K562 (cell line): ENCODE results near the gene ABCB6. TPM values are rescaled to one million over a fixed set of nuclear protein-coding genes. Genes with fewer than 3 reads are reported as not detected.

Experiments used
- polyA plus RNA-seq, 8 experiments: library from polyadenylated mRNA; depleted of rRNA in 4 of 8; stranded (reverse) in 5 of 8; unstranded in 3 of 8; fragments of >200 nt; fragmentation: Nextera tagmentation in 2 of 8; fragmentation: Illumina TruSeq in 1 of 8; extraction: Ambion mirVana in 2 of 8; extraction: Trizol in 1 of 8; gene quantifications; 2 replicates each; pipeline versions ENCODE4 v1.2.1 to v1.2.3, GENCODE V29; 2011 to 2014; ENCODE audit warnings: inconsistent platforms in 1 of 8, missing spikeins in 1 of 8
- total RNA-seq, 7 experiments: library from RNA; depleted of rRNA in 6 of 7; stranded (reverse); fragments of >200 nt in 6 of 7; fragmentation: Illumina TruSeq in 2 of 7; extraction: Trizol in 2 of 7; gene quantifications; 2 replicates each; pipeline versions ENCODE4 v1.2.1 to v1.2.3, GENCODE V29; 2011 to 2021; ENCODE audit warnings: low replicate concordance in 1 of 7

ABCB6 gene
- total and polyA plus RNA-seq, 9 of the 15 experiments (the other 6 are each of a cell fraction or from before 2014, with no cell fraction given) = 3.7 to 29.8 (median 16.8) TPM

Other genes with a start within 250 kb of the ABCB6 start
Only the 7 nearest of the 21 such genes appear.
- 29.8 and 37.3 TPM in 2 replicates for gene ZFAND2B, start 12.2 kb downstream of the ABCB6 start, total RNA-seq (2014; rRNA removed)
- gene ZFAND2B, start 12.2 kb downstream of the ABCB6 start, total RNA-seq (2014; rRNA removed; fragmentation: Illumina TruSeq; extraction: Trizol) = 10.1 and 16.5 TPM in 2 replicates
- gene ZFAND2B, start 12.2 kb downstream of the ABCB6 start, total RNA-seq (2015; rRNA removed; fragmentation: Illumina TruSeq; extraction: Trizol) = 21.6 and 22.7 TPM in 2 replicates
- gene ZFAND2B, start 12.2 kb downstream of the ABCB6 start, total RNA-seq (2021) = 28.2 and 31.4 TPM in 2 replicates
- gene ZFAND2B, start 12.2 kb downstream of the ABCB6 start, polyA plus RNA-seq (2011; rRNA removed) = 26.1 and 30.9 TPM in 2 replicates
- gene ZFAND2B, start 12.2 kb downstream of the ABCB6 start, polyA plus RNA-seq (2014; fragmentation: Illumina TruSeq; extraction: Trizol) = 28.9 and 33.0 TPM in 2 replicates
- 10 to 100 TPM in 1 of 2 experiments, 1 to 10 TPM in 1; 9.9 to 14.6 TPM for gene ZFAND2B, start 12.2 kb downstream of the ABCB6 start, polyA plus RNA-seq (2014; fragmentation: Nextera tagmentation; extraction: Ambion mirVana)
- gene ZFAND2B, start 12.2 kb downstream of the ABCB6 start, polyA plus RNA-seq (2014; rRNA removed) = 26.0 and 33.3 TPM in 2 replicates
- 23.5 and 36.3 TPM in 2 replicates for gene ATG9A, start 10.7 kb upstream of the ABCB6 start, total RNA-seq (2014; rRNA removed)
- 21.0 and 21.9 TPM in 2 replicates for gene ATG9A, start 10.7 kb upstream of the ABCB6 start, total RNA-seq (2014; rRNA removed; fragmentation: Illumina TruSeq; extraction: Trizol)
- gene ATG9A, start 10.7 kb upstream of the ABCB6 start, total RNA-seq (2015; rRNA removed; fragmentation: Illumina TruSeq; extraction: Trizol) = 13.9 and 19.3 TPM in 2 replicates
- 47.9 and 54.5 TPM in 2 replicates for gene ATG9A, start 10.7 kb upstream of the ABCB6 start, total RNA-seq (2021)
- gene ATG9A, start 10.7 kb upstream of the ABCB6 start, polyA plus RNA-seq (2011; rRNA removed) = 65.6 and 83.0 TPM in 2 replicates
- 38.7 and 40.7 TPM in 2 replicates for gene ATG9A, start 10.7 kb upstream of the ABCB6 start, polyA plus RNA-seq (2014; fragmentation: Illumina TruSeq; extraction: Trizol)
- under 1 TPM; 0.25 to 0.60 TPM for gene ATG9A, start 10.7 kb upstream of the ABCB6 start, polyA plus RNA-seq (2014; fragmentation: Nextera tagmentation; extraction: Ambion mirVana)
- 23.4 and 35.3 TPM in 2 replicates for gene ATG9A, start 10.7 kb upstream of the ABCB6 start, polyA plus RNA-seq (2014; rRNA removed)
- 40.7 and 41.5 TPM in 2 replicates for gene ANKZF1, start 10.8 kb upstream of the ABCB6 start, total RNA-seq (2014; rRNA removed)
- 22.5 and 26.3 TPM in 2 replicates for gene ANKZF1, start 10.8 kb upstream of the ABCB6 start, total RNA-seq (2014; rRNA removed; fragmentation: Illumina TruSeq; extraction: Trizol)
- 21.6 and 21.8 TPM in 2 replicates for gene ANKZF1, start 10.8 kb upstream of the ABCB6 start, total RNA-seq (2015; rRNA removed; fragmentation: Illumina TruSeq; extraction: Trizol)
- gene ANKZF1, start 10.8 kb upstream of the ABCB6 start, total RNA-seq (2021) = 36.3 and 43.5 TPM in 2 replicates
- 47.0 and 86.3 TPM in 2 replicates for gene ANKZF1, start 10.8 kb upstream of the ABCB6 start, polyA plus RNA-seq (2011; rRNA removed)
- gene ANKZF1, start 10.8 kb upstream of the ABCB6 start, polyA plus RNA-seq (2014; fragmentation: Illumina TruSeq; extraction: Trizol) = 29.2 and 31.0 TPM in 2 replicates
- gene ANKZF1, start 10.8 kb upstream of the ABCB6 start, polyA plus RNA-seq (2014; fragmentation: Nextera tagmentation; extraction: Ambion mirVana) = 1 to 10 TPM; 3.1 to 3.9 TPM
- 49.0 and 60.6 TPM in 2 replicates for gene ANKZF1, start 10.8 kb upstream of the ABCB6 start, polyA plus RNA-seq (2014; rRNA removed)
- gene GLB1L, start 26.5 kb upstream of the ABCB6 start, total RNA-seq (2014; rRNA removed) = 2.2 and 3.4 TPM in 2 replicates
- 2.5 and 2.6 TPM in 2 replicates for gene GLB1L, start 26.5 kb upstream of the ABCB6 start, total RNA-seq (2014; rRNA removed; fragmentation: Illumina TruSeq; extraction: Trizol)
- gene GLB1L, start 26.5 kb upstream of the ABCB6 start, total RNA-seq (2015; rRNA removed; fragmentation: Illumina TruSeq; extraction: Trizol) = 2.2 and 3.2 TPM in 2 replicates
- gene GLB1L, start 26.5 kb upstream of the ABCB6 start, total RNA-seq (2021) = 2.7 and 3.6 TPM in 2 replicates
- gene GLB1L, start 26.5 kb upstream of the ABCB6 start, polyA plus RNA-seq (2011; rRNA removed) = 1.8 and 2.9 TPM in 2 replicates
- 2.8 and 4.0 TPM in 2 replicates for gene GLB1L, start 26.5 kb upstream of the ABCB6 start, polyA plus RNA-seq (2014; fragmentation: Illumina TruSeq; extraction: Trizol)
- under 1 TPM; 0.42 to 0.59 TPM for gene GLB1L, start 26.5 kb upstream of the ABCB6 start, polyA plus RNA-seq (2014; fragmentation: Nextera tagmentation; extraction: Ambion mirVana)
- 2.8 and 4.4 TPM in 2 replicates for gene GLB1L, start 26.5 kb upstream of the ABCB6 start, polyA plus RNA-seq (2014; rRNA removed)
- gene STK16, start 26.5 kb upstream of the ABCB6 start, total RNA-seq (2014; rRNA removed) = 5.4 and 9.9 TPM in 2 replicates
- 13.1 and 17.8 TPM in 2 replicates for gene STK16, start 26.5 kb upstream of the ABCB6 start, total RNA-seq (2014; rRNA removed; fragmentation: Illumina TruSeq; extraction: Trizol)
- gene STK16, start 26.5 kb upstream of the ABCB6 start, total RNA-seq (2015; rRNA removed; fragmentation: Illumina TruSeq; extraction: Trizol) = 16.4 and 16.9 TPM in 2 replicates
- gene STK16, start 26.5 kb upstream of the ABCB6 start, total RNA-seq (2021) = 18.2 and 19.8 TPM in 2 replicates
- gene STK16, start 26.5 kb upstream of the ABCB6 start, polyA plus RNA-seq (2011; rRNA removed) = 34.6 and 41.4 TPM in 2 replicates
- gene STK16, start 26.5 kb upstream of the ABCB6 start, polyA plus RNA-seq (2014; fragmentation: Illumina TruSeq; extraction: Trizol) = 33.8 and 36.2 TPM in 2 replicates
- 10 to 100 TPM in 1 of 2 experiments, 1 to 10 TPM in 1; 5.6 to 12.9 TPM for gene STK16, start 26.5 kb upstream of the ABCB6 start, polyA plus RNA-seq (2014; fragmentation: Nextera tagmentation; extraction: Ambion mirVana)
- 21.0 and 24.6 TPM in 2 replicates for gene STK16, start 26.5 kb upstream of the ABCB6 start, polyA plus RNA-seq (2014; rRNA removed)
- gene TUBA4B, start 34.3 kb upstream of the ABCB6 start, total RNA-seq (2014; rRNA removed) = not detected in 2 replicates
- gene TUBA4B, start 34.3 kb upstream of the ABCB6 start, total RNA-seq (2014; rRNA removed; fragmentation: Illumina TruSeq; extraction: Trizol) = not detected in 2 replicates
- gene TUBA4B, start 34.3 kb upstream of the ABCB6 start, total RNA-seq (2015; rRNA removed; fragmentation: Illumina TruSeq; extraction: Trizol) = not detected in 2 replicates
- gene TUBA4B, start 34.3 kb upstream of the ABCB6 start, total RNA-seq (2021) = not detected in 2 replicates
- gene TUBA4B, start 34.3 kb upstream of the ABCB6 start, polyA plus RNA-seq (2011; rRNA removed) = not detected in 2 replicates
- not detected in 2 replicates for gene TUBA4B, start 34.3 kb upstream of the ABCB6 start, polyA plus RNA-seq (2014; fragmentation: Illumina TruSeq; extraction: Trizol)
- gene TUBA4B, start 34.3 kb upstream of the ABCB6 start, polyA plus RNA-seq (2014; fragmentation: Nextera tagmentation; extraction: Ambion mirVana) = under 1 TPM in 1 of 2 experiments, not detected in 1; 0.04 TPM
- not detected in 2 replicates for gene TUBA4B, start 34.3 kb upstream of the ABCB6 start, polyA plus RNA-seq (2014; rRNA removed)
- 32.8 and 47.0 TPM in 2 replicates for gene TUBA4A, start 35.0 kb upstream of the ABCB6 start, total RNA-seq (2014; rRNA removed)
- gene TUBA4A, start 35.0 kb upstream of the ABCB6 start, total RNA-seq (2014; rRNA removed; fragmentation: Illumina TruSeq; extraction: Trizol) = 30.0 and 32.1 TPM in 2 replicates
- 25.1 and 26.9 TPM in 2 replicates for gene TUBA4A, start 35.0 kb upstream of the ABCB6 start, total RNA-seq (2015; rRNA removed; fragmentation: Illumina TruSeq; extraction: Trizol)
- gene TUBA4A, start 35.0 kb upstream of the ABCB6 start, total RNA-seq (2021) = 52.4 and 57.6 TPM in 2 replicates
- 48.6 and 71.9 TPM in 2 replicates for gene TUBA4A, start 35.0 kb upstream of the ABCB6 start, polyA plus RNA-seq (2011; rRNA removed)
- gene TUBA4A, start 35.0 kb upstream of the ABCB6 start, polyA plus RNA-seq (2014; fragmentation: Illumina TruSeq; extraction: Trizol) = 126 and 174 TPM in 2 replicates
- 10 to 100 TPM; 31.5 to 60.0 TPM for gene TUBA4A, start 35.0 kb upstream of the ABCB6 start, polyA plus RNA-seq (2014; fragmentation: Nextera tagmentation; extraction: Ambion mirVana)
- gene TUBA4A, start 35.0 kb upstream of the ABCB6 start, polyA plus RNA-seq (2014; rRNA removed) = 42.4 and 48.9 TPM in 2 replicates